GM18507 (cell line): ENCODE measurements around the gene SLC20A1.

ENCODE experiments used
- DNase-seq: peaks from one replicate; pipeline ENCODE4 v3.0.0; 2011; ENCODE audit warnings: low read depth; ENCODE audit not compliant: insufficient read length; ENCODE audit errors: extremely low spot score
- FAIRE-seq: peaks from 2 replicates; lab custom pipeline; 2011; peaks lifted over from hg19 to GRCh38; lab: Jason Lieb, UNC

Gene SLC20A1

DNA sequence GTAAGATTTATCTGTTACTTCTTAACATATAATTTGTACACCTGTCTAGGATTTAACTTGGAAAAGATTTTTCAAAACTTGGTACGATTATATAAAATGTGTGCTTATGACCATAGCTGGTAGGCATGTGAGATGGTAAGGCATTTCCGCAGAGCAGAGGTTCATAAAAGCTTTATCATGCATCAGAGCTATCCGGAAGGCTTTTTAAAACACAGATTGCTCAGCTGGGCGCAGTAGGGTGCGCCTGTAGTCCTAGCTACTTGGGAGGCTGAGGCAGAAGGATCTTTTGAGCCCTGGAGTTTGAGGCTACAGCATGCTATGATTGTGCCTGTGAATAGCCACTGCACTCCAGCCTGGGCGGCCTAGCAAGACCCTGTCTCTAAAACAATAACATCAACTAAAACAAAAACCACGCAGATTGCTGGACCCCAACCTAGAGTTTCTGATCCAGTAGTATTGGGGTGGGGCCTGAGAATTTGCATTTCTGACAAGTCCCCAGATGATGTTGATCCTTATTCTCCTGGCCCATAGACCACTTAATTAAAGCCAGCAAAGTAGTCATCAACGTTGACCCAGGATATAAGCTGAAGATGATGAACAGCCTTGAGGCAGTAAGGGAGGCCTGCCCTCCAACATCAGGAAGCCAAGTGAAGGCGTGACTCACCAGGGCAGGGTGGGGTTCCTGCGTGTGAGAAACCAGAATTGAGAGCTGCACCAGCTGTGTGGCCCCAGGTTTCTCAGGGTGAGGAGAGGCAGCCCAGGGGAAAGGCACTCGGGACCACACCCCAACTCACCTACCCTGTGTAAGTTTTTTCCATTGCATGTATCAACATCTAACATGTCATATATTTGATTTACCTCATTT, 21.6 kb upstream of the SLC20A1 start:
- DNase-seq (no peak), FAIRE-seq (no peak)

- DNase-seq: no peak
These were observed 20.1 kb upstream of the SLC20A1 start for GRCh38 chr2:112625474-112626114.

DNA sequence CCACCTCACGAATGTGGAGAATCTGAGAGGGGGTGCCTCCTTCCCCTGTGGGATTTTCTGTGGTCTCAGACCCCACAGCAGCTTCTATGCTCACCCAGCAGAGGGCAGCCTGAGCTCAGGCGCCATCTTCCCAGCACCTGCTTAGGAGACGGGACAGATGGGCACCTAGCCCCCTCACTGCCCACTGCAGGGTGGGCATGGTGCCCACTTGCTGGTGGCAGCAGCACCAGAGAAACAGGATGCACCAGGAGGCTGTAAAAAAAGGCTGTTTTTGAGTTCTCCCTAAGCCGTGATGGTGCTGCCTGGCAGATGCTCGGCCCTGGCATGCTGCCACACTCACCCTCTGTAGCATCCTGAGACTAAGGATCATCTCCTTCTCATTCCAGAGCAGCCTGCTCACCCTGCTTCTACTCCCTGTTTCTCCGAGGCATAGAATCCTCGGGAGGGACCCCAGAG, 19.1 kb upstream of the SLC20A1 start:
- DNase-seq: peak; percentile 38
- peak; percentile 24 for FAIRE-seq

More at GRCh38 chr2:112625474-112626114, 20.1 kb upstream of the SLC20A1 start:
- FAIRE-seq: no peak

GRCh38 chr2:112627060-112628040, 18.4 kb upstream of the SLC20A1 start:
- FAIRE-seq (no peak), DNase-seq (no peak)

- FAIRE-seq (no peak), DNase-seq (no peak)
These were observed 16.5 kb upstream of the SLC20A1 start for GRCh38 chr2:112629224-112629623.

DNA sequence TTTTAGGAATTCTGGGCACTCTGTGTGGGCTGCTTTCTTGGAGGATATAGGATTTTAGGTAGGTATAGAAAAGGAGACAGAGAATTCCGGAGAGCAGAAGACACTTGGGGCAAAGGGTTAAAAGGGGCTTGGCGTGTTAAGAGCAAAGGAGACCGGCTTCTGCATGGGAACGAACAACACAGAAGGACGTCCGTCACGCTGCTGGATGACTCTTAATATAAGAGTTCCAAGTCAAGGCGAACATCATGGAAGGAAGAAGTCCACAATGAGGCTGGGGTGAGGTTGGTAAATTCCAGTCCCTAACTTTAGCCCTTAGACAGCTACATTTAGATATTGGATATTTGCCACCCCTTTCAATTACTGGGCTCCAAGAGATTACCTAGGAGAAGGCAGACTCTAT, 15.9 kb upstream of the SLC20A1 start:
- no peak for FAIRE-seq
- DNase-seq: no peak

- FAIRE-seq: no peak
- DNase-seq: no peak
These were observed 15.5 kb upstream of the SLC20A1 start for GRCh38 chr2:112630268-112630667.

DNA sequence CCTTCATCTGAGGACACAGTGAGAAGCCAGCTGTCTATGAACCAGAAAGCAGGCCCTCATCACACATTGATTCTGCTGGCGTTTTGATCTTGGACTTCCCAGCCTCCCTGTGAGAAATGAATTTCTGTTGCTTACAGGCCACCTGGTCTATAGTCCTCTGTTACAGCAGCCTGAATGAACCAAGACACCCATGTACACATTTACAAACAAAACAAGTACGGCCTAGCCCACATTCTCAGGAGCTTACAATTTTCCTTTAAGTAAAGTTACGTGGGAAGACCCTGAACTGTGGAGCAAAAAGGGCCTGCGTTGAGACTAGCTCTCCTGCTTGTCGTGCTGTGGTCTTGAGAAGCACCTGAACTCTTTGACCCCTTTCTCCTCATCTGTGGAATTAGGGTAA, 12.0 kb upstream of the SLC20A1 start:
- FAIRE-seq (no peak), DNase-seq (no peak)

DNA sequence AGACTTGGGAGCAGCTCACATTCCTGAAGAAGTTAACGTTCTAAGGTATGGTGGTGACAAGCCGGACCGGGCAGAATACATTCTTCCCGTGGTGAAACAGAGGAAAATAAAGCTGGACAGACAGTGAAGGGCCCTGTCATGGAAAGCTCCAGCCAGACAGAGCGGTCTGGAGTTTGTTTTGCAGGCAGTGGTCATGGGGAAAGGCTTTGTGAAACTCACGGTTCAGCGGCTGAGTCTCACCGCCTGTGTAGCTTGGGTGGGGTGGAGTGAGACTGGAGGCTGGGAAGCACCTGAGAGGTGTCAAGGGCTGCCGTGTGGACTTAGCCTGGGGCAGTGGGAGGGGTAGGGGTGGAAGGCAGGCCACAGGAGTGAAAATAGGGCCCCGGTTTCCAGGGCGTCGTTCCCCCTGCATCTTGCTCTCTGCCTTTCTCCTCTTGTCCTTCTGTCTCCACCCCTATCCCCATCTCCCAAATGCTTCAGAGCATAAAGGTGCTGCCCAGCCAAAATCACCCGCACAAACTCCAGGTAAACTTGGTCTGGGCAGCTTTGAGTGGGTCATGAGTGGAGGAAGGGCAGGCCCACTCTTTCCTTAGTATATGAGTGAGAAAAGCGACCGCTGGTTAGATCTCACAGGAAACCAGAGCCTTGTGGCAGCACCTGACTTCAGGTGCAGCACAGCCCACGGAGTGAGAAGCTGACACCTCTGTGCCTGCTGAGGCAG, 11.4 kb upstream of the SLC20A1 start:
- peak; percentile 33 for FAIRE-seq
- no peak for DNase-seq

DNA sequence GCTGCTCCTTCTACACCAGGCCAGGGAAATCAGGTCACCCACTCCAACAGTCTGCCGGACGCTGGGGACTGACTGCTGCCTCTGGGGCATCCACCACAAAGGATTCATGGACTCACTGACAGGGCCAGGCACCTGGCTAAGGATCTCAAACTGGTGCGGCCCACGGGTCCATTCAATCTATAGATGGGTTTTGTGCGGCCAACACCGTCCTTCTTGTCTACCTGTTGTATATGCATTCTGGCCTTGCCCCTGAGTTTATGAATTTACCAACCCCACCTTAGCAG, 10.9 kb upstream of the SLC20A1 start:
- no peak for DNase-seq
- FAIRE-seq: no peak

DNA sequence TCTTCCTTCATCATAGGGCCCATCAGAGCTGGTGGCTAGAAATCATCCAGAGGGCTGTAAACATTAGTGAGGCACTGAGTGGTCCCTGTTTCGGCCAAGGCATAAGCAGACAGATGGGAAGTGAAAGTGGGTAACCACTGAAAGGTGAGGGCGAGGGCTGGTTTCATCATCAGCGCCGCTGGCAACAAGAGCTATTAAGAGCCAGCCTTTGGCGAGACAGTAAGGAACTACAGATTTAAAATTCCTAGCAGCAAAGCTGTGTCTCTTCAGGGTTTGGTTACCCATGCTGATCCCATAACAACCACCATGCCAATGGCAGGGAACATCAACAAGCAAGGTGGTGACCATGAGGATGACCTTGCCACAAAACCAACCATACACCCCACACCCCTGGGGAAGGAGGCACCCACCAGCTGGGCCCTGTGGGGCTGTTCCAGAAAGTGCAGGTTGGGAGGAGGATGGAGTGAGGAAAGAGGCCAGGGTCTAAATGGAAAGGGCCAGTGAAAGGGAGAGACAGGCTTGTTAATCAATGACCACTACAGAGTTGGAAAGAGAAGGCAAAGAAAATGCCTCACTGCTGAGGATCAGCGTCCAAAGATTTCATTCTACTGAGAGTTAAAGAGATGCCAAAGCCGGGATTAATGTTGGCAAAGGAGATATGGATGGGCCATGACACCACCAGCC, 9.0 kb upstream of the SLC20A1 start:
- DNase-seq (no peak), FAIRE-seq (peak; percentile 82)

GRCh38 chr2:112637289-112637660, 8.5 kb upstream of the SLC20A1 start:
- no peak for FAIRE-seq
- DNase-seq: no peak

- FAIRE-seq: no peak
- no peak for DNase-seq
These were observed 5.8 kb upstream of the SLC20A1 start for GRCh38 chr2:112639936-112640335.

DNA sequence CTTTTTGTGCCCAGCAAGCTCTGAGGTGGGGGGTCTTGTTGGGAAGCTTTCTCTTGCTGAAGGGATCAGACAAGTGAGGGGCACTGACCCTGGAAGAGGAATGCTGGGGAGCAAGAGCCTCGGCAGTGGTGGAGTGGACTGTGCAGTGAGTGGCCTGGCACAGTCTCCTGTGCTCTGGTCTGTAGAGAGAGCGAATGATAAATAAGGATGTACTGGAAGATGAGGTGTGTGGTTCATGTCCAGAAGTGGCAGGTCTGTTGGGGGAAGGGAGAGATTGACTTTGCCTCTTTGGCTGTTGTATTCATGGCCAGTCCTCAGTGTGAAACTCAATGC, 5.3 kb upstream of the SLC20A1 start:
- DNase-seq (no peak), FAIRE-seq (no peak)

DNA sequence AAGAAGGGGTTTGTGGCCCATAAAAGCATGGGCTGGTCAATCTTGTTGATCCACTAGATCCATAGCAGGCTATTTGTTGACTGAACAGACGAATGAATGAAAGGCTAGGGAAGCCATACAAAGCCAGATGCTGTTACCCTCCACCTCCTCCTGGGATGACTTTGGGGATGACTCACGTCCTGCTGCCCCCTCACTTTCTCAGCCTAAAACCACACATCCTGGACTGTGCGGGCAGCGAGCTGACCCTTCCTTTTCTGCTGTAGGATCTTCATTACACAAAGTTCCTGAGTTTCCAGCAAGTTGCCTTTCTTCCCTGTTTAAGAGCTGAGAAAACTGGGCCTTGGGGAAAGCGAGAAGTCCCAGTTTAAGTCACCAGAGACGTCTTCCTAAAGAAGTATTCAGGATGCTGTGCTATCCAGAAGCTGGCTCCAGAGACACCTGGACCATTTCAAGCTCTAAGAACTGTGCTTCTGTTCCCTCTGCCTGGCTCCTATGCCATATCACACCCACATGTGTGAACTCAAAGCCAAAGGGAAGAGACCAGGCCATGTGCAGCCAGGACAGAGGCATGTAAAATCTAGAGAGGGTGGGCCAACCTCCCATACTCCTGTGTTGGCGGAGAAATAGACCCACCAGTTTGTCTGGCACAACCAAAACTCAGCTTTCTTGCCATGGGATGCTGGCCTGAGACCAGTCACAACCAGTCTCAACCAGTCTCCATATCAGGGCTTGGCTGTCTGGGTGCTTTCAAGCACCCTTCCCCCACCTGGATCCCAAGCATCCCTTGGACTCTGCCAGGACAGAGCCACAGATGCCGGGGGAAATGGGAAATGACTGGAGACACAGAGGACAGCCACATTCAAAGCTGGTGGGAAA, 4.7 kb upstream of the SLC20A1 start:
- FAIRE-seq (no peak), DNase-seq (no peak)

DNA sequence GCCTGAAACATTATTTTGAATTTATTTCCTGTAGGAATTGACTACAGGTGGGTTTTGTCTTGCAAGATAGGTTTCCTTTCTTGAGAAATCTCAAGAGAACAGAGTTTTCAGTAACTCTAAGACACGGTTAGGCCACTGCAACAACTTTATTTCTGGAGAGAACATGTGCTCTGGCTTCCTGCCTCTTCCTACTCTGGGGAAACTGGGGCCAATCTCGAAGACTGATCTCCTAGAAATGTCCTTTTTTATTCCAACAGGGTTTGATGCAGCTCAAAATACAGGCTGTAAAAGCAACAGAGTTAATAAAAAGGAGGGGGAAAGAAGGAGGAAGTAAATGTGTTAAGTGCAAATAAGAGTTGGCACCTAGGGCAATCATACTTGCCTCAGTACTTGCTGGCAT, 4.0 kb upstream of the SLC20A1 start:
- FAIRE-seq (no peak), DNase-seq (no peak)

DNA sequence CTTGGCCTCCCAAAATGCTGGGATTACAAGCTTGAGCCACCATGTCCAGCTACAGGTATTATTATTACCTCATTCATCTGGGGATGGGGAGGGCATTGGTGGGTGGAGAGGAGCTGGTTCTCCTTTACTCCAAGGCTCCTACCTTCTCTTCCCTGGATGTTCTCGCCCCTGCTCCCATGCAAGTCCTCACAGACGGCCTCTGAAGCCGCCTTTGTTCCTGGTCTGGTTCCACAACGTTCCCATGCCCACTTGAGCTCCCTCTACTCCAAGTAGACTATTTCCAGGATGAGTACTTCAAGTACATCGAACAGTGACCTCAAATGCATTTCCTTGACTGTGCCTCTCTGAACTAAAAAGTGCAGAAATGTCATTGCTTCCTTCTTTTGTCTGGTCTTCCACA, 3.2 kb upstream of the SLC20A1 start:
- no peak for DNase-seq
- FAIRE-seq: no peak

GRCh38 chr2:112642966-112643365, 2.8 kb upstream of the SLC20A1 start:
- FAIRE-seq (no peak), DNase-seq (no peak)
